ENCODE results near the gene NEK1. TPM values are rescaled to one million over a fixed set of nuclear protein-coding genes. Genes with fewer than 3 reads are reported as not detected.

The NEK1 gene
- total and polyA plus RNA-seq, 2 of the 4 experiments (the other 2 are of a cell fraction), result 3.3 to 3.9 TPM

DNA sequence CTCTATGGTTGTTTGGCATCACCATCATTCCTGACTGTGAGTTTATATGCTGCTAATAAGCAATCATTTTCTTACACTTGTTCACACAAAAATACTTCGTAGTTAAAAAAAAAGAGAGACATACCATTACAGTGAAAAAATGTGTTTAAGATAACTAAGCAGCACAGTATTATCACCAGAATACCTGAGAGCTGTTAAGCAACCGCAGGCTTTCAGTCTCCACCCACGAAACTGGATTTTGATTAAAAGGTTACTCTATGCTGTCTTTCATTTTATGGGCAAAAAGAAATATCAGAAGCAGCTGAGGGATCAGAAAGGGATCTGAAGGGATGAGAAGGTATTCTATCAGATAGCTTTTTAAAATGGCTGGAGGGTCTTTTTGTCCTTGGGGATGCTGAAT lies 148.3 kb downstream of the NEK1 start:
- Histone ChIP-seq H3K79me1 (ENCODE audit: low read depth in 1 of 2, low read length in 2 of 2) (no peaks in the 10 kb centered on the region), H4K91ac (ENCODE audit: insufficient read depth, low read depth, low read length) (no peak overlapping the region), H3K9me3 (ENCODE audit: control insufficient read depth, insufficient read depth, low read length) (no peaks in the 10 kb centered on the region; the same call in 1 of the 2 replicates), H2AK9ac (replicated peaks; ENCODE audit: low read depth, low read length, poor library complexity) (no peak overlapping the region), H4K20me1 (ENCODE audit: insufficient read depth, low read length) (no peaks in the 10 kb centered on the region), H4K5ac (ENCODE audit: low read depth, low read length) (no peak overlapping the region), H2AK5ac (ENCODE audit: low read depth, low read length) (no peak overlapping the region), H3K56ac (ENCODE audit: extremely low read depth, insufficient read depth, low read length) (no peak overlapping the region), H3K4me3 (ENCODE audit: insufficient read depth, low read depth, low read length) (no peak overlapping the region), H3K4ac (ENCODE audit: low read depth, low read length) (no peak overlapping the region), H3K9ac (ENCODE audit: low read depth, low read length) (no peak overlapping the region), H3K14ac (replicated peaks; ENCODE audit: low read depth, low read length) (no peak overlapping the region), H3K18ac (ENCODE audit: low read depth, low read length) (no peak overlapping the region), H4K8ac (ENCODE audit: low read depth in 2 of 2, low read length in 2 of 2) (no peak overlapping the region), H3K27ac (ENCODE audit: insufficient read depth, low read length) (no peak overlapping the region), H3K27me3 (ENCODE audit: control insufficient read depth, insufficient read depth, low read length) (no peaks in the 10 kb centered on the region), H3K23ac (ENCODE audit: low read depth, low read length) (no peak overlapping the region), H2AFZ (replicated peaks; ENCODE audit: low read length, poor library complexity) (no peak overlapping the region), H2BK120ac (ENCODE audit: low read depth, low read length) (no peak overlapping the region), H3K4me1 (ENCODE audit: control insufficient read depth, insufficient read depth, low read length) (no peaks in the 10 kb centered on the region), H2BK5ac (ENCODE audit: low read depth, low read length, poor library complexity, severe bottlenecking) (no peak overlapping the region), H2BK15ac (ENCODE audit: low read depth, low read length) (no peak overlapping the region), H3K4me2 (ENCODE audit: low read depth, low read length) (no peak overlapping the region), H3K36me3 (ENCODE audit: control insufficient read depth, insufficient read depth, low read length) (no peaks in the 10 kb centered on the region), H3K9me1 (ENCODE audit: insufficient read depth, low read length) (no peaks in the 10 kb centered on the region), H2BK20ac (ENCODE audit: low read depth, low read length) (no peak overlapping the region)
- in situ Hi-C loops (cut with MboI; ENCODE audit: low sequenced_read_pairs), result no loop called here
- DNase-seq (no peak), ATAC-seq (ENCODE audit: low read depth) (no peak)
- CTCF ChIA-PET, result interaction anchor here (0.6 kb wide), 2 partner anchors 9 to 98 kb away, joined by 3 to 4 read pairs; no protein-coding TSS in a partner anchor
- BruUV-seq (replicated peaks), result no TSS peak
- intact Hi-C loops (cut with micrococcal nuclease), result no loop called here
- 100% methylated on average over 1 of the region's 3 CpGs; no CpG with 5 or more reads in 1 of the 2 experiments for WGBS, 2 experiments (ENCODE audit: extremely low coverage in 2 of 2, insufficient read length in 1 of 2)
- TF ChIP-seq RFX5 (IDR thresholded peaks at IDR 0.05; ENCODE audit: low read depth, low read length) (no peak), USF2 (IDR thresholded peaks at IDR 0.05; ENCODE audit: low read depth, low read length) (no peak), RAD21 (IDR thresholded peaks at IDR 0.05; ENCODE audit: low read length) (no peak), SMC3 (IDR thresholded peaks at IDR 0.05; ENCODE audit: low read depth, low read length) (no peak), MAFK (IDR thresholded peaks at IDR 0.05; ENCODE audit: low read depth, low read length) (no peak), MXI1 (IDR thresholded peaks at IDR 0.05; ENCODE audit: borderline replicate concordance, low read depth, low read length) (no peak), MAZ (IDR thresholded peaks at IDR 0.05; ENCODE audit: borderline replicate concordance, low read depth, low read length) (no peak), CHD1 (IDR thresholded peaks at IDR 0.05; ENCODE audit: low read depth, low read length) (no peak), CEBPB (IDR thresholded peaks at IDR 0.05; ENCODE audit: low read depth, low read length) (no peak), BHLHE40 (IDR thresholded peaks at IDR 0.05; ENCODE audit: low read depth, low read length) (no peak), NFE2L2 (IDR thresholded peaks at IDR 0.05; ENCODE audit: low read depth, low read length) (no peak), POLR2A (IDR thresholded peaks at IDR 0.05; ENCODE audit: low read depth, low read length) (no peak), FOS (IDR thresholded peaks at IDR 0.05; ENCODE audit: low read depth, low read length) (no peak), RCOR1 (IDR thresholded peaks at IDR 0.05; ENCODE audit: insufficient replicate concordance, low read length) (no peak)
- TF ChIP-seq, protein P1, sequence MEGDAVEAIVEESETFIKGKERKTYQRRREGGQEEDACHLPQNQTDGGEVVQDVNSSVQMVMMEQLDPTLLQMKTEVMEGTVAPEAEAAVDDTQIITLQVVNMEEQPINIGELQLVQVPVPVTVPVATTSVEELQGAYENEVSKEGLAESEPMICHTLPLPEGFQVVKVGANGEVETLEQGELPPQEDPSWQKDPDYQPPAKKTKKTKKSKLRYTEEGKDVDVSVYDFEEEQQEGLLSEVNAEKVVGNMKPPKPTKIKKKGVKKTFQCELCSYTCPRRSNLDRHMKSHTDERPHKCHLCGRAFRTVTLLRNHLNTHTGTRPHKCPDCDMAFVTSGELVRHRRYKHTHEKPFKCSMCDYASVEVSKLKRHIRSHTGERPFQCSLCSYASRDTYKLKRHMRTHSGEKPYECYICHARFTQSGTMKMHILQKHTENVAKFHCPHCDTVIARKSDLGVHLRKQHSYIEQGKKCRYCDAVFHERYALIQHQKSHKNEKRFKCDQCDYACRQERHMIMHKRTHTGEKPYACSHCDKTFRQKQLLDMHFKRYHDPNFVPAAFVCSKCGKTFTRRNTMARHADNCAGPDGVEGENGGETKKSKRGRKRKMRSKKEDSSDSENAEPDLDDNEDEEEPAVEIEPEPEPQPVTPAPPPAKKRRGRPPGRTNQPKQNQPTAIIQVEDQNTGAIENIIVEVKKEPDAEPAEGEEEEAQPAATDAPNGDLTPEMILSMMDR (conservative IDR thresholded peaks at IDR 0.05; ENCODE audit: low read depth, low read length), result no peak
- TF ChIP-seq, protein P2, sequence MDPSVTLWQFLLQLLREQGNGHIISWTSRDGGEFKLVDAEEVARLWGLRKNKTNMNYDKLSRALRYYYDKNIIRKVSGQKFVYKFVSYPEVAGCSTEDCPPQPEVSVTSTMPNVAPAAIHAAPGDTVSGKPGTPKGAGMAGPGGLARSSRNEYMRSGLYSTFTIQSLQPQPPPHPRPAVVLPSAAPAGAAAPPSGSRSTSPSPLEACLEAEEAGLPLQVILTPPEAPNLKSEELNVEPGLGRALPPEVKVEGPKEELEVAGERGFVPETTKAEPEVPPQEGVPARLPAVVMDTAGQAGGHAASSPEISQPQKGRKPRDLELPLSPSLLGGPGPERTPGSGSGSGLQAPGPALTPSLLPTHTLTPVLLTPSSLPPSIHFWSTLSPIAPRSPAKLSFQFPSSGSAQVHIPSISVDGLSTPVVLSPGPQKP (IDR thresholded peaks at IDR 0.05; ENCODE audit: borderline replicate concordance, low read depth, low read length), result no peak
- dilution Hi-C loops (cut with HindIII; ENCODE audit: low sequenced_read_pairs, unreplicated experiment), result no loop called here
- POLR2A ChIA-PET (ENCODE audit: unreplicated experiment), result no interaction called here

Measured in IMR-90 (cell line).